HG02588 (cell line): ENCODE data around the gene MOV10L1.
"Not testable (repeated sequence)": the region's sequence is repeated elsewhere in the genome, so short reads cannot be mapped to it uniquely, and the experiment has no call there.

Experiments used
- ATAC-seq: cut with Tn5 transposase; IDR thresholded peaks from one replicate; pipeline ENCODE4 v1.9.1; 2021; ENCODE audit warnings: mild to moderate bottlenecking, moderate library complexity; ENCODE audit not compliant: unreplicated experiment

Gene MOV10L1

DNA sequence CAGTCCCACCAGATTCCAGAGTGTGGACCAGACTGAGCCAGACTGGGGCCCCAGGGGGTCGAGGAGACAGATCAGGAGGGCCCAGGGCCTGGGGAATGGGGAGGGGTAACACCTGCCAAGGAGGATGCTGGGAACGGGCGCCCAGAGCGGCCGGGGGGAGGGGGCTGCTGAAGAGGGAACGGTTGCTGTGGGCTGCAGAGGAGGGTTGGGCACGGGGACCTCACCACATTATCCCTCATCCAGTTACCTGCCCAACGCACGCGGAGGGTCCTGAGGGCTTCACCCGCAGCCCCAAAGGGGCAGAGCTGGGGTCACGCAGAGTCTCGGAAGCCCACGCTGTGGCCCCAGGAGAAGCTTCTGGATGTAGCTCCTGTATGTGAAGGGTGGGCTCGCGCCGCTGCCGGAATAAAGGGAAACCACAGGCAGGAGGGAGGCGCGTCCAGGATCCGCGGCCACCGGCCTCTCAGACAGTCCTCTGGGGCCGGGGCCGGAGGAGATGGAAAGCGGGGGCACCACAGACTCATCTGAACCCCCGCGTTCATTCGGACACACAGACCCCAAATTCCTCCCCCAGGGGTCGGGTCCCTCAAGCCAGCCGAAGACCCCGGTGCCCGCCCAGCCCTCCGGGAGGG lies 110.1 kb downstream of the MOV10L1 start:
- no peak for ATAC-seq

- peak; percentile 56 for ATAC-seq
Observed at GRCh38 chr22:50200461-50201190, 110.8 kb downstream of the MOV10L1 start, which contains the start of gene SELENOO. Gene SELENOO (plus strand): TSS chr22:50201011. CDS start chr22:50201037, 26 bp downstream.

- ATAC-seq: peak; percentile 23
Observed at GRCh38 chr22:50201191-50202129, 111.7 kb downstream of the MOV10L1 start.

- ATAC-seq: no peak
Observed at GRCh38 chr22:50202130-50202666, 112.4 kb downstream of the MOV10L1 start.

DNA sequence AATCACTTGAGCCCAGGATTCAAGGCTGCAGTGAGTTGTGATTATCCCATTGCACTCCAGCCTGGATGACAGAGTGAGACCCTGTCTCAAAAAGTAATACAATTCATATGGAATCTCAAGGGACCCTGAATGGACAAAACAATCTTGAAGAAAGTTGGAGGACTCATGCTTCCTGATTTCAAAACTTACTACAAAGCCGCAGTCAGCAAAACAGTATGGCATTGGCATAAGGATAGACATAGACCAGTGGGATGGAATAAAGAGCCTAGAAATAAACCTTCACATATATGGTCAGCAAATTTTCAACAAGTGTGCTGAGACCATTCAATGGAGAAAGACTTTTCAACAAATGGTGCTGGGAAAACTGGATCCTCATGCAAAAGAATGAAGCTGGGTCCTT lies 113.5 kb downstream of the MOV10L1 start:
- ATAC-seq: no peak

DNA sequence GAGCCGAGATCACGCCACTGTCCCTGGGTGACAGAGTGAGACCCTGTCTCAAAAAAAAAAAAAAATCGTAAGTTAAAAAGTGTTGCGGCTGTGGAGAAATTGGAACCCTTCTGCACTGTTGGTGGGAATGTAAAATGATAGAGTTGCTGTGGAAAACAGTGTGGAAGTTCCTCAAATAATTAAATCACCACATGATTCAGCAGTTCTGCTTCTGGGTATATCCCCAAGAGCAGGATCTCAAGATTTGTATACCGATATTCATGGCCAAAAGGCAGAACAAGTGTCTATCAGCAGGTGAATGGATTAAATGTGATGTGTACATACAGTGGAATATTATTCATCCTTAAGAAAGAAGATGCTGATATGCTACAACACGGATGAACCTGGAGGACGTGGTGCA lies 114.8 kb downstream of the MOV10L1 start:
- no peak for ATAC-seq

- not testable (repeated sequence) for ATAC-seq
Observed at GRCh38 chr22:50204998-50205397, 115.2 kb downstream of the MOV10L1 start.

GRCh38 chr22:50205781-50206569 lies 116.2 kb downstream of the MOV10L1 start:
- no peak for ATAC-seq

GRCh38 chr22:50206599-50206998 lies 116.8 kb downstream of the MOV10L1 start:
- no peak for ATAC-seq

DNA sequence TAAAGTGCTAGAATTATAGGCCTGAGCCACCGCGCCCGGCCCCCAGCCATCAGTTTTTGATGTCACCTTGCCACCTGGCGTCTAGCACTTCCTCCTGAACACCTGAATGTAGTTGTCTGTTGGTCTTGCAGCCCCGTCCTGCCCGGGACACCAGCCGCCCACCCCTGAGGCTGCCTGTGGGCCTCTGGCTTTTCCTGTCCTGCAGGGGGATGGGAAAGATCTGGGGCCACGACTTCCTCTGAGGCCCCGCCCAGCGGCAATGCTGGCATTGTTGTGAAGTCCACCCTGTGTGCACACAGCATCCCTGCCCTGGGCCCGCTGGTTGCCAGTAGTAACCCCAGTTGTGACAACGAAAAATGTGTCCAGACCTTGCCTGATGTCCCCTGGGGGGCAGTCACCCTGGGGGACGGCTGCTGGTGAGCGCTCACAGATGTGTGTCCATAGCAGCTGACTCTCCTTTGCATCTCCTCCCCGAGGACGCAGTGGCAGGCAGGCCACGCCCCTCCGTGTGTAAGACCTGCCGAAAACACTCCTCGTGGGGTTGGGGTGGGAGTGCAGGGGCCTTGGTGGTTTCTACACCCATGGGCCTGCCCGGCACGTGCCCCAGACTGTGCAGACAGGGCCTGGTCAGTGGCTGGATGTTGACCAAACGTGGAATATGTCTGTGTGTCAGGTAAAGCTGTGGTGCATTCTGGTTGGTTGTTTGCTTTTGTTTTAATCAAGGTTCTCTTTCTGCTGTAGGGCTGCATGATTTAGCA lies 117.8 kb downstream of the MOV10L1 start:
- no peak for ATAC-seq

DNA sequence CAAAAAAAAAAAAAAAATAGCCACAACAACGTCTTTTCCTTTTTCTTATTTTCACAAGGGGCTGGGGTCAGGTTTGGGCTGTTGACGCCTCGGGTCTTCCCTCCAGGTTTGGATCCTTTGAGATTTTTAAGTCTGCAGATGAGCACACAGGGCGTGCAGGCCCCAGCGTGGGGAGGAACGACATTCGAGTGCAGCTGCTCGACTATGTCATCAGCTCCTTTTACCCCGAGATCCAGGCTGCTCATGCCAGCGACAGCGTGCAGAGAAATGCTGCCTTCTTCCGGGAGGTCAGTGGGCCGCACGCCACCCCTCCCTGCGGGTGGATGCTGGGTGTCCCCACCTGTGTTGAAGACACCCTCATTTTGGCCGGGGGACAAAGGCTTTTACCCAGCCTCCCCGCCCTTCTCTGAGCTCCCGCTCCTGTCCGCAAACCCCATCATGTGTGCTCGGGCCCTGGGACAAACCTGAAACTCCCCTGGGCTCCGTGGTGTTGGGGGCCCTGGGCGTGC lies 118.7 kb downstream of the MOV10L1 start:
- no peak for ATAC-seq

- no peak for ATAC-seq
Observed at GRCh38 chr22:50208939-50209892, 119.4 kb downstream of the MOV10L1 start.

GRCh38 chr22:50209893-50210292 lies 120.1 kb downstream of the MOV10L1 start:
- no peak for ATAC-seq

DNA sequence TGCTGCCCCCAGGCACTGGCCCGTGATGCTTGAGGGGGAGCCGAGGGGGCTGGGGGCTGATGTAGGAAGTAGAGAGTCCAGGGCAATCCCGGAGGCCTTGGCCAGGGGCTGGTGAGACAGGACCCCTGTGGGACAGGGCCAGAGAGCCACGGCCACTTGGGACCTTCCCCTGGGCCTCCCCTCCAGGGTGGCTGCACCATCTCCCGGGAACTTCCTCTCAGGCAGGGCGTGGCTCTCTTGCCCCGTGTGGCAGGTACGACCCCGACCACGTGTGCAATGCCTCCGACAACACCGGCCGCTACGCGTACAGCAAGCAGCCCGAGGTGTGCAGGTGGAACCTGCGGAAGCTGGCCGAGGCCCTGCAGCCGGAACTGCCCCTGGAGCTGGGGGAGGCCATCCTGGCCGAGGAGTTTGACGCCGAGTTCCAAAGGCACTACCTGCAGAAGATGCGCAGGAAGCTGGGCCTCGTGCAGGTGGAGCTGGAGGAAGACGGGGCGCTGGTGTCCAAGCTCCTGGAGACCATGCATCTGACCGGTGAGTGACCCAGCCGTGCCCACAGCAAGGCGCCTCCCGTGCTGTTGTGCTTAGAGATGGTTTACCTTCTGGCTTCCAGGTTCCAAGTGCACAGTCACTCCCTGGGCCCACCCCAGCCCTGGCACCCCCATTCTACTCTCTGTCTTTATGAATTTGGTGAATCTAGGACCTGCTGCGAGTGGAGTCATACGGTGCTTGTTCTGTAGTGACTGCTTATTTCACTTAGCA lies 120.8 kb downstream of the MOV10L1 start:
- ATAC-seq: no peak

GRCh38 chr22:50211147-50211546 lies 121.3 kb downstream of the MOV10L1 start:
- ATAC-seq: no peak
